T-helper 2 cell treated with Interferon-gamma antibody and Interleukin-4, amounts not matched to agents 5 μg/mL and 100 μg/mL, for 36 hours (primary cell): ENCODE results near the gene MCF2.
"Not testable (repeated sequence)": the region's sequence is repeated elsewhere in the genome, so short reads cannot be mapped to it uniquely, and the experiment has no call there.

ENCODE experiments used
- DNase-seq: peaks from one replicate; pipeline ENCODE4 v3.0.0; 2021; ENCODE audit warnings: low spot score
- H3K27ac Mint-ChIP-seq: one replicate; pipeline ENCODE4 v1.8.0; 2021; ENCODE audit warnings: mild to moderate bottlenecking, mixed read lengths
- H3K27me3 Mint-ChIP-seq: one replicate; pipeline ENCODE4 v1.8.0; 2021; ENCODE audit warnings: low read depth, mixed read lengths
- H3K36me3 Mint-ChIP-seq: one replicate; pipeline ENCODE4 v1.8.0; 2021; ENCODE audit warnings: low read depth, mixed read lengths
- H3K4me1 Mint-ChIP-seq: one replicate; pipeline ENCODE4 v1.8.0; 2021; ENCODE audit warnings: low read depth, mixed read lengths
- H3K4me3 Mint-ChIP-seq: one replicate; pipeline ENCODE4 v1.8.0; 2022; ENCODE audit warnings: mild to moderate bottlenecking, moderate library complexity, mixed read lengths
- H3K9me3 Mint-ChIP-seq: one replicate; pipeline ENCODE4 v1.8.0; 2021; ENCODE audit warnings: mixed read lengths

The MCF2 gene

DNA sequence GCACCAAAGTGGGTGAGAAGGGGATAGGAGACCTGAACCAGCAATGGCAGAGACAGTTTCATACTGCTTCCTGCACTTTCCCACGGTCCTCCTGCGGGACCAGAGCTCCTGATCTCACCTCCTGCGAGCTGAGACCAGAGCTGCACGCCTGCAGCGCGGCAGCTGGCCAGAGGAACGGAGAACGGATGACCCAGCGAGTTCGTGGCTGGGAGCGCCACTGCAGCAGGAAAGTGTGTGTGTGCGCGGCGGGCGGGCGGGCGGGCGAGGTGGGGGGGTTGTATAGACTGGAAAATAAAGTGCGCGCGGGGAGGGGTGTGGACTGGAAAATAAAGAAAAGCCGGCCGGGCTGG lies 16.5 kb downstream of the MCF2 start:
- Mint-ChIP-seq H3K36me3 (no peaks in the 10 kb centered on the region), H3K9me3 (no peaks in the 10 kb centered on the region), H3K27me3 (peaks cover 21% of the 10 kb centered on the region), H3K4me1 (peaks cover 1% of the 10 kb centered on the region), H3K27ac (no peak overlapping the region), H3K4me3 (peak overlapping the region; percentile 67)
- no peak for DNase-seq

DNA sequence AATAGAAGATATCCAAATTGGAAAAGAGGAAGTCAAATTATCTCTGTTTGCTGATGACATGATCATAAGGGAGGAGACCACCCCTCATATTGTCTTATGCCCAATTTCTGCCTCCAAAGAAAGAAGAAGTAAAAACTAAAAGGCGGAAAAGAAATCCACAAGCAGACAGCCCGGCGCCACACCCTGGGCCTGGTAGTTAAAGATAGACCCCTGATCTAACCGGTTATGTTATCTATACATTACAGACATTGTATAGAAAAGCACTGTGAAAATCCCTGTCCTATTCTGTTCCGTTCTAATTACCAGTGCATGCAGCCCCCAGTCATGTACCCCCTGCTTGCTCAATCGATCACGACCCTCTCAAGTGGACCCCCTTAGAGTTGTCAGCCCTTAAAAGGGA lies 22.8 kb downstream of the MCF2 start:
- not testable (repeated sequence) for DNase-seq, H3K27ac Mint-ChIP-seq, H3K36me3 Mint-ChIP-seq, H3K4me1 Mint-ChIP-seq, H3K9me3 Mint-ChIP-seq, H3K4me3 Mint-ChIP-seq, H3K27me3 Mint-ChIP-seq

DNA sequence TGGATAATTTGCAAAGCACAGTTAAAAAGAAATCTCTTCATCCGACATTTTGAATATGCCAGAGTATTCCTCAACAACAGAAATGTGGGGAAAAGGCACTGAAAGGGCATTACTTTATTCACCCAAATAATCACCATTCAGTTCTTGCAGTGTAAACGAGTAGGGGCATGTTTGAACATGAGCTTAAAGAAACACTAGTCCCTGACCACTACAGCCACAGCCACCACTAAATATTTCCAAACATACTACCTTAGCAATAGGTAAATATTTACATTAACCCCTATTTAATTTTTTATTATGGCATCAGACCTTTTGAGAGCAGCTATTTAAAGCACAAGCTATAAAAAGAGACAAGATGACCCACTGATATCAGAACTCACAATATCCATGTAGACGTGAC lies 27.6 kb downstream of the MCF2 start:
- Mint-ChIP-seq H3K4me1 (no peaks in the 10 kb centered on the region), H3K27ac (no peak overlapping the region), H3K27me3 (no peaks in the 10 kb centered on the region), H3K4me3 (no peak overlapping the region), H3K36me3 (no peaks in the 10 kb centered on the region), H3K9me3 (no peaks in the 10 kb centered on the region)
- DNase-seq, result no peak

DNA sequence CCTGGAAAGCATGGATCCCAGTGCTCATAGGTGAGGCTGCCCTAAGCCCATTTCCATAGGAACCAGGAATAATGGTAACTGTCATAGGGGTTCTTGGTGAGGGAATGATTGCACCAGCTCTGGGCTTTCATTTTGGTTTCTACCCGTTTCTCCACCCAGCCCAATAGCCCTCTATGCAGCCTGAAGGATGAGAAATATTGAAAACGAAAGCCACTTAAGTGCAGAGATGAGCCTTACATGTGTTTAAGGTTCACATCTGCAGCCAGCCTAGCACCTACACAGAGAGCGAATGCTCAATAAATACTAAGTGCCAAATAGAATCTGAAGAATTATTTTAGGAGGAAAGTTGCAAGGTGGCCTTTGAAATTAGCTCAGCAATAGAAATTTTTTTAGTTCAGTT lies 60.4 kb downstream of the MCF2 start:
- H3K4me1 Mint-ChIP-seq, result no peaks in the 10 kb centered on the region
- no peaks in the 10 kb centered on the region for H3K9me3 Mint-ChIP-seq
- no peak for DNase-seq
- H3K36me3 Mint-ChIP-seq, result no peaks in the 10 kb centered on the region
- H3K4me3 Mint-ChIP-seq, result no peak overlapping the region
- H3K27ac Mint-ChIP-seq, result no peak overlapping the region
- H3K27me3 Mint-ChIP-seq, result no peaks in the 10 kb centered on the region

DNA sequence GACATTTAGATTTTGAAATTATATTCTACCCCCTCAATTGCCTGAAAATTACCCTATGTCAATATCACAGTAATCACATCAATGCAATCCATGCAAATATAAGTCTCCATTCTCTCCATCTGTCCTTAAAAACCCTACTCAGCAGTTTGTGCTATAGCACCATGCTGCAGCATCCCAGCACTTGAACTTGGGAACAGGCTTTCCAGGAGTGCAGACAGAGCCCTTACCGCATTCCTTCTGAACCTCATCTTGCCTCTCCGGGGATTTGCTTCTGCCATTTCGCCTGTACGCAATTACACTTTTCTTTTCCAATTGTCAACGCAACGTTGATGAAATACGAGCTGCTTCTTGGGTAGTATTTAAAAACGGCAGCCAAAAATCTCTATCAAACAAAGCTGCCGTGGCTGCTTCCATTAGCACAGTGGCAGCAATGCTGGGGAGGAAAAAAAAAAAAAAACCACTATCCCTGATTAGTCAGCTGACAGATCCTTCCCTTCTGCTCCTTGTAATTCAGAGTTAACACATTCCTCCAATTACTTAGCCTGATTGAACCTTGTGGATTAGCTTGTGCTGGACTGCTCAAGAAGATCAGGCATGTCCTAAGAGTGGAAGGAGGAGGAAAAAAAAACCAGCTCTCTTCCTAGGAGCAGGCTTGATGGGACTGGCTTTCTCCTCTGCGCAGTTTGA lies 65.6 kb downstream of the MCF2 start:
- no peaks in the 10 kb centered on the region for H3K9me3 Mint-ChIP-seq
- no peak overlapping the region for H3K27ac Mint-ChIP-seq
- no peak for DNase-seq
- H3K27me3 Mint-ChIP-seq, result peaks cover 5% of the 10 kb centered on the region
- H3K4me3 Mint-ChIP-seq, result no peak overlapping the region
- no peaks in the 10 kb centered on the region for H3K36me3 Mint-ChIP-seq
- H3K4me1 Mint-ChIP-seq, result no peaks in the 10 kb centered on the region

DNA sequence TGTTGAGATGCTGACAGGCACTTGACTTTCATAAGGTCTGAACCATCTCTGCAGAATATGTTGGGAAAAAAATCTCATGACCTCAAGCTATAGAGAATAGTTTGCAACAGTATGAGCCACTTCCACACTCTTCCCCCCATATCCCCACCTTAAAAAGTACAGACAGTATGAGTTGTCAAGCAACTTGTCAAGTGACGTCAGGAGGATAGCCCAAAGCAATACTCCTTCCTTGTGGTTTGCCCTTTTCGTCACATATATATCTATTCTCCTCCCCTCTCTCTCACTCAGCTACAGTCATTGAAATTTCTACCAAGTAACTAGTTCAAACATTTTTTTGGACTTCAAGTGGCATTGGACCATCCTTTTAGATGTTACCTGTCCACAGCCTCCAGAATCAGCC lies 67.7 kb downstream of the MCF2 start:
- Mint-ChIP-seq H3K9me3 (no peaks in the 10 kb centered on the region), H3K36me3 (no peaks in the 10 kb centered on the region), H3K4me3 (no peak overlapping the region), H3K27ac (no peak overlapping the region), H3K27me3 (peaks cover 5% of the 10 kb centered on the region), H3K4me1 (no peaks in the 10 kb centered on the region)
- DNase-seq, result no peak

DNA sequence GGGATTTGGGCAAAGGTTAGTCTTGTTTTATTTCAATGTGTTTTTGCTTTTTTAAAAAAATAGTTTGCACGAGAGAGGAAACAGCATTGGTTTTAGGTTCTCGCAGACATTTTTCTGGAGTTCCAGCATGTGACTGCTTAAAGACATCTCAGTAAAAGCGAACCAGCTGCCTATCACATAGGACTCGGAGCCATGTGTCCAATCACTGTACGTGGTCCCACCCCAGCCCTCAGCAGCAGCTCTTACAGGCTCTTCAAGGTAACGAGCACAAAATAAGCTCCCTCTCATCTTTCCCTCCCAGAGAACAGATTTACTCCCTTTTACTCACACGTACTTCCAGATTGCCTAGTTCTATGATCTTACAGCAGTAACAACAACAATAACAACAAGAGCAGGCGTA lies 68.7 kb downstream of the MCF2 start:
- Mint-ChIP-seq H3K27ac (no peak overlapping the region), H3K27me3 (peaks cover 5% of the 10 kb centered on the region), H3K4me1 (no peaks in the 10 kb centered on the region), H3K4me3 (no peak overlapping the region), H3K36me3 (no peaks in the 10 kb centered on the region), H3K9me3 (no peaks in the 10 kb centered on the region)
- no peak for DNase-seq

DNA sequence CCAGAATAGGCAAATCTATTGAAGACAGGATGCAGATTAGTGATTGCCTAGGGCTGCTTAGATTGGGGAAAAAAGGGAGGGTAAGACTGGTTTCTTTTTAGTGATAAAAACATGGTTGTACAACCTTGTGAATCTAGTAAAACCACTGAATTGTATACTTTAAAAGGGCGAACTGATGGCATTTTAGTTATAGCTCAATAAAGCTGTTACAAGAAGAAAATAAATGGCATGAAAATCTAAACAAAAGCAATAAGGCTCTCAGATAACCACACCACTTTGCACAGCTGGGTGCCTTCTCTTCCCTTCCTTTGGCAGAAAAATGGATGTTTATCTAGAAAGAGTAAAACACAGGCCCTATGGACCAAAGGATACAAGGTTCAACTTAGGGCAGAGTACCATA lies 107.9 kb downstream of the MCF2 start:
- Mint-ChIP-seq H3K9me3 (no peaks in the 10 kb centered on the region), H3K27ac (no peak overlapping the region), H3K36me3 (no peaks in the 10 kb centered on the region), H3K4me1 (no peaks in the 10 kb centered on the region), H3K4me3 (no peak overlapping the region), H3K27me3 (no peaks in the 10 kb centered on the region)
- DNase-seq, result no peak

DNA sequence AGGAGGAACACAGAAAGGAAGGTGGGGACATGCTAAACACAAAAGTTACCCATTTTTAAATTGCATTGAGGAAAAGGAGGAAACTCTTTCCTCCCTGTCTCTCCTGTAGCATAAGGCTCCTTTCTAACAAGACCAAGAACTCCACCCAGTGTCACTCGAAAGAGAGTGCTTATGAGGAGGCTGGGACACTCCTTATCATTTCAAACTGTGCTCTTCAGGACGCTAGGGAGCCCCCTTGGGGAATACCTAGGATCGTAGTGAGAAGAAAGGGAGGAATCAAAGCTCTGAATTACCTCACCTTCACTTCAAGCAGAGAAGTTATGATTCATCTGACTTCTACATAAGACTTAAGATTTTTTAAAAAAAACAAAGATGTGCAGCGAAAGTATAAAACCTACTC lies 111.9 kb downstream of the MCF2 start:
- H3K4me3 Mint-ChIP-seq, result no peak overlapping the region
- H3K27me3 Mint-ChIP-seq, result no peaks in the 10 kb centered on the region
- no peak overlapping the region for H3K27ac Mint-ChIP-seq
- no peaks in the 10 kb centered on the region for H3K4me1 Mint-ChIP-seq
- no peaks in the 10 kb centered on the region for H3K9me3 Mint-ChIP-seq
- DNase-seq, result no peak
- H3K36me3 Mint-ChIP-seq, result no peaks in the 10 kb centered on the region

DNA sequence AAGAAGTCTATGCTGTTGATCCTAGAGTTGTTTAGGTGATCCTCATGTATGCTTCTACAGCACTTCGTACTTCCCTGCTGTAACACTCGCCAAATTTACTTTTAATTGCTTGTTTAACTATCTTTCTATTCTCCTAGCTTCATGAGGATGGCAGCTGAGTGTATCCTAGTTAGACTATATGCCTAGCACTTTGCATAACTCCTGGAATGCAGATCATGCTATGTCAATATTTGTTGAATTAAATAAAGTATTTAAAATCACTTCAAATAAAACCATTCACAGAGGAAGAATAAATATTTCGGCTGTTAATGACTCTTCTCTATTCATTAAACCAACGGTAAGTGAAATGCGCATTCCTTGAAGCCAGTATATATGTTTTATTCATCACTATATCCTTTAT lies 122.4 kb downstream of the MCF2 start:
- DNase-seq, result no peak
- Mint-ChIP-seq H3K4me1 (no peaks in the 10 kb centered on the region), H3K36me3 (no peaks in the 10 kb centered on the region), H3K4me3 (no peak overlapping the region), H3K27ac (no peak overlapping the region), H3K27me3 (no peaks in the 10 kb centered on the region), H3K9me3 (no peaks in the 10 kb centered on the region)

DNA sequence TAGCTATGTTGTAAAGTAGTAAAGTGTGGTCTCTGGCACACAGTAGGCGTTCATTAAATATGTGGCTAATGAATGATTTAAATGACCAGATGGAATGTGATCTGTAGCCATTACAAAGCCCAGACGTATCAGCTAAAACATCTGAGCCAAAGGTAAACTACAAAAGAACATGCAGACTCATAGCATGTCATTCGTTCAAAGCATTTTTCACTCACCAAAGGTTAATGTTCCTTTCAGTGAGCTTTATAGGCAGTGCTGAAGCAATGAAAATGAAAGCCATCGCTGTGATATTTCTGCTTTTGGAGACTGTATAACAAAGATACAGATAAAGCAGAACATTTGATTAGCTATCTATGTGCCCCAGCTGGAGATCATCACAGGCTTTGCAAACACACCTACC lies 126.9 kb downstream of the MCF2 start:
- H3K27ac Mint-ChIP-seq, result no peak overlapping the region
- H3K27me3 Mint-ChIP-seq, result no peaks in the 10 kb centered on the region
- H3K9me3 Mint-ChIP-seq, result no peaks in the 10 kb centered on the region

DNA sequence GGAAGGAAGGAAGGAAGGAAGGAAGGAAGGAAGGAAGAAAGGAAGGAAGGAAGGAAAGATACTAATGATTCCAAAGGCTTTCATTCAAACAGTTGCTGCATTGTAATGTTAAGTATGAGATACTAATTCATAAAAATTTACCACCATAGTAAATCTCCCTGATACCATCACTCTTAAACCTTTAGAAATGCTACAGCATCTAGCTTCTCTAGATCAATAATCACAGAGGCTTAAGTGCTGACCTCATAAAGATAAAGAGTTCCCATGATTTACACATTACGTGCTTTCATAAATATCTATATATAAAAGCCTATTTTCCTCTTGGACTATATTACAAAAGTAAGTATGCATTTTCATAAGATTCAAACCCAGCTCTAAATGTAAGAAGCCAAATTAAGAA lies 141.0 kb downstream of the MCF2 start:
- no peaks in the 10 kb centered on the region for H3K36me3 Mint-ChIP-seq
- no peak for DNase-seq
- no peaks in the 10 kb centered on the region for H3K4me1 Mint-ChIP-seq
- no peaks in the 10 kb centered on the region for H3K27me3 Mint-ChIP-seq
- H3K9me3 Mint-ChIP-seq, result no peaks in the 10 kb centered on the region
- H3K4me3 Mint-ChIP-seq, result no peak overlapping the region
- no peak overlapping the region for H3K27ac Mint-ChIP-seq

More for the DNA sequence above, 126.9 kb downstream of the MCF2 start:
- no peak for DNase-seq
- Mint-ChIP-seq H3K4me1 (no peaks in the 10 kb centered on the region), H3K36me3 (no peaks in the 10 kb centered on the region), H3K4me3 (no peak overlapping the region)

DNA sequence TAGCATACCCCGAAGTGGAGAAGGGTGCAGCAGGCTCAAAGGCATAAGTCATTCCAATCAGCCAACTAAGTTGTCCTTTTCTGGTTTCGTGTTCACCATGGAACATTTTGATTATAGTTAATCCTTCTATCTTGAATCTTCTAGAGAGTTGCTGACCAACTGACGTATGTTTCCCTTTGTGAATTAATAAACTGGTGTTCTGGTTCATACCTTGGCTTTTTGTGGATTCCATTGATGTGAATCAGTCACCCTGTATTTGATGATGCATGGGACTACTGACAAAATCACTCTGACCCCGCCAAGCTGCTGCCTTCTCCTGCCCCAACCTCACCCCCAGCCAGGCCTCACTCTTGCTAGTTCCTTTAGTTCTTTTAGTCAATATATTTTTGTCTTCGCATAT lies 144.7 kb downstream of the MCF2 start:
- H3K4me3 Mint-ChIP-seq, result no peak overlapping the region
- DNase-seq, result no peak
- no peaks in the 10 kb centered on the region for H3K36me3 Mint-ChIP-seq
- no peaks in the 10 kb centered on the region for H3K27me3 Mint-ChIP-seq
- H3K4me1 Mint-ChIP-seq, result no peaks in the 10 kb centered on the region
- no peak overlapping the region for H3K27ac Mint-ChIP-seq
- no peaks in the 10 kb centered on the region for H3K9me3 Mint-ChIP-seq

DNA sequence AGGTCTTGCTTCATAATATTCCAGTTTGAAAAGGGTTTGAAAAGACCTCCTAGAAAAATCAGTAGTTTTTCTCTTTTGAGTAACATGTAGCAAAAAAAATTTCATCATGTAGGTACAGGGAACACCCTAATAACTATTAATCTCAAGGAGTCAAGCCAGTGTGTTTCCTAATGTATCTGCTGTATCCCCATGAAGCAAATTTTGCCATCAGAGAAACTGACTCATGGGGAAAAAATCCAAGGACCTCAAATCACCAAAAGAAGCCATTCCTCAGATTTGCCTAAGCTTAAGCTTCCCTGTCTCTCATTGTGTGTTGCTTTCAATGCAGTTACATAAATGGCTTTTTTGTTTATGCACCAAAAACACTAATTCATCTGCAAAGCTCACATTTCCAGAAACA lies 147.7 kb downstream of the MCF2 start:
- Mint-ChIP-seq H3K4me3 (no peak overlapping the region), H3K9me3 (no peaks in the 10 kb centered on the region), H3K4me1 (no peaks in the 10 kb centered on the region), H3K36me3 (no peaks in the 10 kb centered on the region), H3K27ac (no peak overlapping the region), H3K27me3 (no peaks in the 10 kb centered on the region)
- DNase-seq, result no peak

DNA sequence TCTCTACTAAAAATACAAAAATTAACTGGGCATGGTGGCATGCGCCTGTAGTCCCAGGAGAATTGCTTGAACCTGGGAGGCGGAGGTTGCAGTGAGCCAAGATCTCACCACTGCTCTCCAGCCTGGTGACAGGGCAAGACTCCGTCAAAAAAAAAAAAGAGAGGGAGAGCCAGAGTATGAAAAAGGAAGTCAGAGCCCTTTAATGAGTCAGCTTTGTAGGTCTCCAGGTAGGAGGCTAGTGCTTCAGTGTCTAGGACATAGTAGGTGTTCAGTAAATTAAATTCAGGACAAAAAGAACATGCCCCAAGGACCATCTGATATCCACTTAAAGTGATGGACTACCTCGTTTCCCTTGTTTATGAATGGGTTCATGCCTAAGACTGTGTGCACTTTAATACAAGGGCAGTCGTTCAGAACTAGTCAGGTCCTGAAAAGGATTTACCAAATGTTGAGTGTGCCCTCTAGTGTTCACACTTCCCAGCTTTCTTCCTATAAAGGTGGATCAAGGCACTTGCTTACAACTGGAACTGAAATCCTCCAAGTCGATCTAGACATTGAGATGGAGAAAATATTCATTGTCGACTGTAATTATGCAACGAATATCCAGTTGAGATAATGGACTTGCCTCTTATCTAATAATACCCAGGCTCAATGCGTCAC lies 148.5 kb downstream of the MCF2 start:
- Mint-ChIP-seq H3K9me3 (no peaks in the 10 kb centered on the region), H3K27ac (no peak overlapping the region), H3K27me3 (no peaks in the 10 kb centered on the region), H3K4me1 (no peaks in the 10 kb centered on the region), H3K36me3 (no peaks in the 10 kb centered on the region), H3K4me3 (no peak overlapping the region)
- no peak for DNase-seq
